NCI-H1092 (cell line): ENCODE results near the gene MBL2.

Source experiments
- DNase-seq: peaks from one replicate; lab custom pipeline; 2025; lab: John Stamatoyannopoulos, UW

MBL2 gene

DNA sequence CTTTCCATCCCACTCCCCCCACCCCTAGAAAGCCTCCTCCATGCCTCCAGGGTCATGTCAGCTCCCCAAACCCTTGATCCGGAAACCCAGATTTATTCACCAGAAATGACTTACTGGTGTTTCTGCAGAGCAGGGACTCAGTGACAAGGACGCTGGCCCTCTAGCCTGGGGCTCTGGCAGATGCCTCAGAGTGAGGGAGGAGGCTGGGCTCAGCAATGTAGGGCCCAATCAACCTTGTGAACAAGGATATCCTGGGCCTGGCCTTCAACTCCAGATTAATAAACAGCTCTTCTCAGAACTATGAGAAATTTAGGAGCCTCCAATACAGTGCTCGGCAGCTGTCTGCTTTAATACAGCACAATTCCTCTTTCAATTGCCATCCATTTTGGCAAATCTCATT lies at the start of gene MBL2:
Gene MBL2 (minus strand): TSS at position 162 of the 400 bp plus-strand sequence. CDS start 1,149 bp downstream, outside the sequence.
- no peak for DNase-seq

DNA sequence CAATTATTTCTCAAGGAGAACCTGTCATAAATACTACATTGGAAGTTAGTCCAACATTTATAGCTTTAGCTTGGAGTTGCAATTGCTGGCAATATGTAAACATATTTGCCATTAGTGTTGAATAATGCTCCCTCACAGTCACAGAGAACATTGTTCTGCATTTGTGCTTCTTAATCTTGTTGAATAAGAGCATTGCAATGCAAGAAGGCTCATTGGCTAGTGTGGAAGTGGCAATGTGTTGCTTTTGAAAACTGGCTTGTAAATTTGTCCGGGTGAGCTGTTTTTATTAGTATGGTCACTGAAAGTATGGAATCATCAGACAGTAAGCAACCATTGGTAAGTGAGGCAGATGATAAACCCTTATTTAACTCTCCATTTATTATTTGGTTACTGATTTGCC lies 47.7 kb upstream of the MBL2 start:
- DNase-seq: no peak

DNA sequence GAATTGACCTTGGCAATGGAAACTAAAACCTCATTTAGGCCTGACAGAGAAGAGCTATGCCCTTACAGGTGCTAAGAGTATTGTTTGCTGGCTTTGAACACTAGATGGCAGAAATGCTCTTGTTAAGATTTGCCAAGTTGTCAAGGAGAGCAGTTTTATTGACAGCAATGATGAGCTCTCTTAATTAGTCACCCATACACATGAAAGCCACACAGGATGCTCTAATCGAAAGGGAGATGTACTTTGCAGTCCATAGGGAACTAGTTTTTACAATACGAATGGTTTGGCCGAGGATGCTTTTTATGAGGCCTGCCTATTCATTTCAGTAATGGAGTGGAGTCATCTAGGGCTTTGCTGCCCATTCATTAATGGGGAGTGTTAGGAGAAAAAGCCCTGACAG lies 45.4 kb upstream of the MBL2 start:
- peak; percentile 4 for DNase-seq

DNA sequence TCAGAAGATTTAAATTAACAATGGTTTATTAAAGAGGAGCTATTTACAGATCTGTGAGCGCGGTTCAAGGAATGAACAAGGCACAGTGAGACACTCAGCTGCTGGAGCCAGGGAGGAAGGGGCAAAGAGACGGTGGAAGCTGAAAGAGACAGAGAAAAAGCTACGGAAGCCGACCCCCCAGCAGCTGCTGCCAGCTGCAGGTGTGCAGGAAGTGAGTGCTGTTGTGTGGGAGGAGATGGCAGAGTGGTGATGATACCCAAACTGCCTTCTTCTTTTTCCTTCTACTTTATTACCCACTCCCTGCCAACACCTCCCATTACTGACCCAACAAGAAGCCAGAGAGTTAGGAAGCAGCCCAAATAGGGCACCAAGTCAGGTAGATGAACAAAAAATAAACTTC lies 41.9 kb upstream of the MBL2 start:
- no peak for DNase-seq

DNA sequence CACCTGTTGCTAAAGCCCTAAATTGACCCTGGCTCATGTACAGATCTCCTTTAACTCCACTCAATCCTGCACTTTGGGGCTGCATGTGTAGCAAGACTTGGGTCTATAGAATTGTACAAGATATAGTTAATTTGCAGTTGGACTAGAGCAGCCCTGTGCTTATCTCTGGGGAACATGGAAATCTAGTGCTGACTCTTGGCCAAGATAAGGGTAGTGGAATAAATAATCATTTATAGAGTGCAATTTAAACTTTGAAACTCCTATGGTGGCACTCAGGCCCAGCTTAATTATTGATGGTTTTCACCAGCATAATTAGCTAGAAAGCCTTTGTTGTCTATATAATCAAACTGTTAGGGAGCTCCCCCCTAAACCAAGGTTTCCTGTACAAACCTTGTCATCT lies 39.2 kb upstream of the MBL2 start:
- DNase-seq: no peak

DNA sequence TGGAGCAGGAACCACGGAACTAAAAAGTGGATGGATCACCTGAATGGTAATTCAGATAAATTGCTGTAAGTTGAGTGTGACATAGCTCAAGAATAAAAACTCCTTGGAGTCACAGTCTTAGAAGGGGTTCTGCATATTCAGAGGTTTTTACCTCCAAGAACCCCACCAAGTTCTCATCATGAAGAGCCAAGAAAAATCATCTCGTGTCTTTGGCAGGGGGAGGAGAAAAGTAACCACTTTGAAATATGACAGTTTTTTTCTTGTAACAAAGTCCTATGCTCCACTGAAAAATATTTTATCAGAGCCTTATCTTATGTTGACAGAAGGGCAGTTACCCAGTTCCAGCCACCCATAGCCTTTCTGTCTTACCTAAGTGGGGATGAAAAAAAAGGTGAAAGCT lies 38.2 kb upstream of the MBL2 start:
- no peak for DNase-seq

DNA sequence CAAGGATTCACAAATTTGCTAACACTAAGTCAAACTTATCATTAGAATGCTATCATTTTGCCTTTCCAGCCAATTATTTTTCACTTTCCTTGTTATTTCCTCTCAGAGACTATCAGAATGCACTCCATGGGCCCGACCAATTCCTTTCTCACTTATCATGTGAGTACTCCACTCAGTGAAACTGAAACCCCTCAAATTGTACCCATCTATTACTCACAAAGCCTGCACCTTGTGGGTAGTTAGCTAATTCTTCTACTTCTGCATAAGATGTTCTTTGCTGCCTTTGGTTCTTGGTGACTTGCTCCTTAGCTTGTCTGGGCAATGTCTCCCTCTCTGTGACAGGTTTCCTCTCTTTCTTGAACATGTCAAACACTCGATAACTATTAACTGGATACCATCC lies 35.2 kb upstream of the MBL2 start:
- no peak for DNase-seq

DNA sequence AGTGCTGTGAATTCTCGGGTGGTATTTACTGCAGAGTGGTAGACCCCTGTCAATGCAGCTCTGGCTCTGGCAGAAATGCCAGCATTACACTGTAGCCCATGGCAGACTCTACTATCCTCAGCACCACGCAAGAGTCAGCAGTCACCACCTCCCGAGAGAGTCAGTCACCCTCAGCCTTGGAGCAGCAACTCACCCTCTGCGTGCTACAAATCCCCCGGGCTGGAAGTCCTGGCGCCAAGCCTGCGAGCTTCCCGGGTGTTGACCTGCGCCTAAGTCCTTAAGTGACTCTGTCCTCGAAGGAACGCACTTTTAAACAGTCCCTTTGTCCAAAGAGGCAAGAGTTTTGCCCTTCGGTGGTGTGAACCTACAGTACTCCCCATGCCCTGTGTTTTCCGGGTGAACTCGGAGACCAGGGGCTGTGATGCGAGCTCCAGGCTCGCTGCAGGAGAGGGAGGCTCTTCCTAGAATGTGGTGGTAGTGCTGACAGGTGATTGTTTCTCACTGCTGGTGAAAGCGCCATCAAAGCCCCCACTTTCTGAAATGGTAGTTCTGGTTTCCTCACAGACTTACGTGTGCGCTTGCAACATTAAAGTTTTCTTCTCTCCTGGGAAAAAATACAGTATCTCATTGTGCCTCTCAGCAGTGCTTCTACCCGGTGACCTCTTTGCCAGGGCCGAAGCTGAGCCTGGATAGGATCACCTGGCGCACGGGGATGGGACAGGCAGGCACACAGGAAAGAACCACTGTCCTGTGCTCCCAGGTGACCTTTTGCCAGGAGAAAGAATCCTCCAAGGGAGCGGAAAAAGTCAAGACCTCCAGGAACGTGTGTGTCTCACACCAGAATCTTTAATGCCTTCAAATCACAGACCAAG lies 33.1 kb upstream of the MBL2 start:
- no peak for DNase-seq

DNA sequence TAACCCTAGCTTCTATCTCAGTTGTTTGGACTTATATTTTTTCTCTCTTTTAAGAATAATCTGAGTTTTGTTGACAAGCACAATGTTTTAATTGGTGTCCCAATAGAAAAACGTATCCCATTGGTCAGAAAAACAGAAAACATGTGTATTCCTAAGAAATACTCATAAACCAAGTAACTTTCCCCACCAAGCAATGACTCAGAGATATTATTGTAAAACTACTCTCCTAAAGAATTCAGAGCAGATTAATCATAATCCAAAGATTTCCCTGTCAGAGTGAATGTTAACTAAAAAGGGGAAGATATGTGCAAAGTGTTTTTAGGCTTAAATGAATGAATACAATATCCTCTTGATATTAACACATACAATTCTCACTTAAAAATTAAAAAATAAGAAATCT lies 29.4 kb upstream of the MBL2 start:
- DNase-seq: no peak

DNA sequence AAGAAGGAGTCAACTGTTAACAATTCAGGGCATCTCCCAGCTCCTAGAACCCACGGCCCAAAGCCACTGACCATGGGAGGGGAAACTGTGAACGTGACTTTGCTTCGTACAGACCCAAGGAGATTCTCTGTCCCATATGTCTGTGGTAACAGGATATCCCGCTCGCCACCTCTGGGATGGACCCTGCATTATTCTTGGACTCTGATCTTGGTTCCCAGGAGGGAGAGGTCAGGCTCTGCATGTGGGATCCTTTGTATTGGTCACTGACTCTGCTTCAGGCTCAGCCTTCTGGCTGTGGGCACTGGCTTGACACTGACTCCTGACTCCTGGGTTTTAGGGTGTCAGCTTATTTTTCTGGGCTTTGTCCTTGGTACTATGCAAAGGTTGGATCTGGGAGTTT lies 13.5 kb upstream of the MBL2 start:
- no peak for DNase-seq

DNA sequence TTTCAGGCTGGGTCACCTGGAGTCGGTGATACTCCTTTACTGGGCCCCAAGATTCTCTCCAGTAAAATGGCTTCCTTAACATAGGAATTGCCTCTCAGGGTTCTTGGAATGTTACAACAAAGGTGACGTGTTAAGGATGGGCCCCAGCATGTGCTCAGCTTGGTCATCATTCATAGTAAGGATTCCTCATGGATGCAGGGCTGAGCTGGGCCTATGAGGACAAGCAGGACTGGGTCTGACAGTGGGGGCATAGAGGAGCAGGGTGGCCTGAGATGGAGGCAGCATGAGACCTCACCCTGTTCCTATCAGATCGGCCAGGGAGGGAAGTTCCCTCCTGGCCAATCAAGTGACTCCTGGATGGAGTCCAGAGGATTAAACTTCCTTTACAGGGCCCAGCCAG lies 12.8 kb upstream of the MBL2 start:
- no peak for DNase-seq

DNA sequence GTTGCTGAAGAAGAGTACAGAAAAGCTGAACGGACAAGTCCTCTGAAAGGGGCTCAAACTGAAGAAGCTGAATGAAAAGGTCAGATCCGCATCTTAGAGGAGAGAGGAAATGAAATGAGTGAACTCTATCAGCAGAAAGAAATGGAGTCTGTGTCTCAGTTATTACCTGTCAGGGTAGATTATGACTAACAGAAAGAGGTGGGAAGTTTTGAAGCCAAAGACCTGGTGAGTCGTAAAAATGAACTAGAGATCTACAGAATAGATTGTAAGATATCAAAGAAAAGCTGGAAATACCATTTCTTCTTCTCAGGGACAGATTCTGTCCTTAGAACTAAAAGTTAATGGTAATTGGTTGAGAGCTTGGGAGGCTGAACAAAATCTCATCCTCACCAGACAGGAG lies 11.1 kb upstream of the MBL2 start:
- no peak for DNase-seq

DNA sequence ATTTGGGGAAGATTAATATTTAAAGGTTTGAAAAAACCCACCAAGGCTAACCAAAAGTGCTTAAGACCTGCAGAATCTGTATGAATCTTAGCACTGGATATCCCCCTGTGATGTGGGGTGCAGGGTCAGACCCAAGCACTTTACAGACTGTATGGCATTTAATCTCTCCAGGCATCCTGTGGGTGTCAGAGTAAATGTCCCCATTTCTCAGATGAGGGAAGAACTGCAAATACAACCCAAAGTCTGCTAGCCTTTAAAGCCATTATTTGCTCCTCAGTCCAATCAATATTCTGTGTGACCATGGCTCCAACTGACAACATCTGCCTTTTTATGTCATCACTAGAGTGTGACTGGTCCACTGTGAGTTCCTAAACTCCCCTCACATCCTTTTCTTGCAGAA lies 10.0 kb upstream of the MBL2 start:
- DNase-seq: no peak

DNA sequence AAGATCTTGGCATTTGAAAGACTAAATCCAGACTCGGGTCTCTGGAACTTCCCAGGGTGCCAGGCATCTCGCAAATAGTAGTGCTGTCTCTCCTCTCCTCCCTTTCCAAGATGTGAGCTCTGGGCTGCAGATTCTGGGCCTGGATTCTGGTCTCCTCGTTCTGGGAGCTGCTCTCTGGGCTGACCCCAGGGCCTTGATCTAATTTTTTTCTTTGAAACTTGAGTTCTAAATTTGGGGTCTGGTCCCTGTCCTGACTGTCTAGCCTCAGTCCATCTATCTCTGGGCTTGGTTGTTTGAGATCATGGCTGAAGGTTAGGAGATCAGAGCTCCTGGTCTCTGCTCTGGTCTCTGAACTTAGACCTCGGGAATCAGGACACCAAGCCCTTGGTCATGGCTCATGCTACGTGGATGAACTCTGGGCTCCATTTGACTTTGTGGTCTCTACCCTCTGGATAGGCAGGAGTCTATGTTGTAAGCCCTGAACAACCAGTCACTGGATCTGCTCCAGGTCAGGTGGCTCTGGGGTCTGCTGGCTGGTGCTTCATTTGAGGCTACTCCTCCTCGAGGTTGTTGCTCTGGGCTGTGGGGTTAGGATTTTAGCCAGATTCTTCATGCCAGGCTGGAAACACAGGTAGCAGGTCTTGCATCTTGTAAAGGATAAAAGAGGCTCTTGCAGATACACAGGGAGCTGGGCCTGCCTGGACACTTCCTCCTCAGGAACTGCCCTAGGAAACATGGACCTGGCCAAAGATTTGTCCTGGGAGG lies 8.0 kb upstream of the MBL2 start:
- DNase-seq: no peak

DNA sequence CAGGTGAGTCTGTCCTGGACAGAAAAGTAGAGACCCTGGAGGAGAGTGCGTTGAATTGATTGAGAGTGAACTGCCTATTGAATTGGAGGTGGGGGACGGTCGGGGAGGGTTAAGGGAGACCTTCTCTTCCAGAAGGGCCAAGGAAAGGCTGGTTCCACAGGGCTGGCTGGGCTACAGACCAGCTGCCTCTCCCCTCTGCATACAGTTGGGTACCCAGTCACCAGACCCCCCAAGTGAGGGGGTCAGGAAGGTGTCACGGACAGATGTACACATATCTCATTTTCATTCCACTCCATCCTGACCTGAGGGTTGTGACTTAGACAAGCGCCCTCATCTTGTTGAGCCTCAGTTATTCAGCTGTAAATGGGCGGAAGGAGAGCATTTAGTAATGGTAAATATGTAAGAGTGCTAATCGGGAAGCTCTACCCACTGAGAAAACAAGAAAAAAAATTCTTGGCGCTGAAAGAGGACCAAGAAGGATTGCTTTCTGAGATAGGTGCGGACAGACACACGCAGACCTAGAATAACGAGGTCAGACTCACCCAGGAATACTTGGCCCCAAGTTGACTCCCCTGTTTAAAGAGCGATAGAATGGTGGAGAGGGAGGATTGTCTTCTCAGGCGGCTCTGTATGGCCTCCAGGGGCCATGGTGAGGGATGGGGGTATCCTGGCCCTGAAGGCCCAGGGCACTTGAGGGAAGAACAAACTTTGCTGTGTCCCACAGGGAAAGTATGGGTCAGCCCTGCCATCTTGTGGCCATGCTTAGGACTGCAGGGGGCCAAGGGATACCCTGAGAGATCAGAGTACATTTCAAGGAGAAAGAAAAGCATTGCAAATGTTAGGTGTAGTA lies 7.2 kb upstream of the MBL2 start:
- DNase-seq: no peak

DNA sequence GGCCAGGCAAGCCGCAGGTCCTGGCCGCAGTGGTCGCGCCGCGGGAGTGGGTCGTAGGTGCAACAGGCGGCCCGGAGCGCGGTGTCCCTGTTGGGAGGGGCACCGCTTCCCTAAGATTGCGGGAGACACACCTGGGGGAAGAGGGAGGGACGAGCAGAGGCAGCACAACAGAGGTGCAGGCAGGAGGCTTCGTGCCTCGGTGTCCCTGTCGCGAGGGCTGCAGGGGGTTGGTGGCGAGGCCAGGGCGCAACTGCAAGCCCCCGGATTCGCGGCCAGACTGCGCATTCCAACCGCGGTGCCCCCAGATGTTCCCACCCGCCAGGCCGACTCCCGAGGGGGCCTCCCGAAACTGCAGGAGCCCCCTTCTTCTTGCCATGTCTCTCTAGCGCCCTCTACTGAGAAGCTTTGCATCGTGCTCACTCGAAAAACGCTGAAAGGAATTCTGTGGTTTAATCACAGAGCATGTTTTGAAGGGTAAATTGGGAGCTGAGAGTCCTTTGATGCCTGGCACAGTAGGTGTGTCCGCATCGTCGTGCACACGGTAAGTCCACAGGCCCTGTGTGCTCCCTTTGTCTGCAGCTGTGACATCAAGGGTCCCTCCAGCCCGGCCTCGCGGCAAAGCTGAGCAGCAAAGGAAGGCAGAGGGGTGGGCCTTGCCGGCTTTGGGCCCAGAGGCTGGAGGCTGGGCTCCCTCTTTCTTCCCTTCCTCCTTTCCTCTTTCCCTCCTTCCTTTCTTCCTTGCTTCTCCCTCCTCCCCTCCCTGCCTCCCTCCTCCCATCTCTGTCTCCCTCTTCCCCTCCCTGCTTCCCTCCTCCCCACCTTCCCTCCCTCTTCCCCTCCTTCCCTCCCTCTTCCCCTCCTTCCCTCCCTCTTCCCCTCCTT lies 6.2 kb upstream of the MBL2 start:
- no peak for DNase-seq

DNA sequence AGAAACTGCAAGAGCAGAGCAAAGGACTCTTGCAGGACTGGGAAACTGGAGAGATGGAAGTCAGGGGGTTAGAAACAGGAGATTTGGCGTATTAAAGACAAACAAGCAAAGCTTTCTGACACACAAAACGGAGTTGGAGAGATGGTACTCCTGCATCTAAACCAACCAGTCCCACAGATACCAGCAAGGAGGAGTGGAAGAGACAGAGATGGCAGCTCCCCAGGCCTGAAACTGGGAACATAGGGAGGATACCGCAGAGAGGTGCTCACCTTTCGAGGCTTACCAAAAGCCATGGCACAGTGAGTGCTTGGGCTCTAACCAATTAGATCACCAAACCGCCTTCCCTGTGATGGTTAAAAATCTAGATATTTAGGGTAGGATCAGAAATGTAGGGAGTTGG lies 4.8 kb upstream of the MBL2 start:
- no peak for DNase-seq

DNA sequence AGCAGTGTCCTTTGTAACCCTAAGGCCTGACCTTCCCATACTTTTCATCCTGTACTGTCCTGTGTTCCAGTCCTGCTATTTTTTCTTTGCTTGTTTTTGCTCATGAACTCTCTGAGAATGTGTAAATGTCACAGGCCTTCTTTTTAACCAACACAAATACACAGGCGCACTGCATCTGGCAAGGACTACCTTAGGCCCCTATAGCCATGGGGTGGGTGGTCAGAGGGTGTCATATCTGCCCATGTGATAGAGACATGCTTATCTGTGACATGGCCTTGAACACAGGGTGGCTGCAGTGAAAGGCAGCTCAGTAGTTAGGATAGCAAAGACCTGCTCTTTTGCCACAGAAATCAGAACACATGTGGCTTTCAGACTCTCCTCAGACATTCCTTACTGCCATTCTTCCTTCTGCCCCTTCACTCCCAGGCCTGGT lies 3.9 kb upstream of the MBL2 start:
- no peak for DNase-seq

DNA sequence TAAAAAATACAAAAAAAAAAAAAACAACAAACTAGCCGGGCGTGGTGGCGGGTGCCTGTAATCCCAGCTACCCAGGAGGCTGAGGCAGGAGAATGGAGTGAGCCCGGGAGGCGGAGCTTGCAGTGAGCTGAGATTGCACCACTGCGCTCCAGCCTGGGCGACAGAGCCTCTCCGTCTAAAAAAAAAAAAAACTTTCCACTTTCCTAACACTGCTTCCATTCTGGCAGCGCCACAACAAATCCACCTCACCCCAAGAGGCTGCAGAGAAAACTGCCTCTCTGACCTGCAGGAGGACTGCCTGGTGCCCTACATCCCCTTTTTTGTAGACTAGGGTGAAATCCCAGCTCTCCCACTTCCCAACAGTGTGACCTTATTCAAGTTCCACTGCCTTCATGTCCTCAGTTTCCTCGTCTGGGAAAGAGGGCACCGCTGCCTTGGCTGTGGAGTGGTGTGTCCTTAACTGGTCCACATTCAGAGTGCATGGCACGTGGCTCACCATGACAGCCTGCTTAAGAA lies 2.6 kb upstream of the MBL2 start:
- no peak for DNase-seq

DNA sequence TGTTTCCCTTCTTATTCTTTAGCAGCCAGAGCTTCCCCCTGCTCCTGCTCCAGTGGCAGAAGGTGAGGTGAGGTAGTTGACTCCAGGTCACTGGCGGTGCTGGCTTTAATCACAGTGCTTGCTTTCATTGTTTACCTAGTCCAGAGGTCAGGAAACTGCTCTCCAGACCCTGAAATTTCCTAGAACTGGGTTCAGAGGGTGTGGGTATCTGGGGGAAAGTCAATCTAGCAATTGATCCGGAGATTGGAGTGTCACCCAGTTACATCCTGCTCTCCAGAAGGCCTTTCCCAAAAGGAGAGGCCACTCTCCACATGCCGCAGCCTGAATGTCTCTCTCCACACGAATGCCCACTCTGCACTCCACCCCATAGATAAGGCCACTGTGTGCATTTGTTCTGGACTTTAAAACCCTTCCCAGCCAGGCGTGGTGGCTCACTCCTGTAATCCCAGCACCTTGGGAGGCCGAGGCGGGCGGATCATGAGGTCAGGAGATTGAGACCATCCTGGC lies 2.1 kb upstream of the MBL2 start:
- DNase-seq: no peak

DNA sequence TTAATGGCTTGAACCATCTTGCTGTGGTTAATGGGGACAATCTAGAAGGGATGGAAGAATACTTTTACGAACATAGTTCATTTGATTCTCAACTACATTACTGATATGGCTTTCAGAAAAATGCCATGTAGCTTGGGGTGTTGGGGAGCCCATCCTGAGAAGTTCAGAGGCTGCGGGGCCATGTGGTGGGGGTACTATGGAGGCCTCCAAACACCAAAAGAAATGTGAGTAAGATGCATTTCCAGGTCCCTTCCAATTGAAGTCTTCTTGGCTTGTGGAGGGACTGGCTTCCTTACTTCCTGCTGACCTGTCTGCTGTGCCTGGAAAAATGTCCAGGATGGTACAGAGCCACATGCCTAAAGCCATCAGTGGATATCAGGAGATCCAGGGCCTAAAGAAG lies 1.6 kb upstream of the MBL2 start:
- no peak for DNase-seq
